ENCODE data around the gene ACER1.
"Not testable (repeated sequence)": the region's sequence is repeated elsewhere in the genome, so short reads cannot be mapped to it uniquely, and the experiment has no call there.

The ACER1 gene

GRCh38 chr19:6357174-6357573 is 23.8 kb upstream of the ACER1 start:
- DNase-seq (ENCODE audit: low read depth in 2 of 2), result no peak

GRCh38 chr19:6355321-6356040 is 22.1 kb upstream of the ACER1 start:
- not testable (repeated sequence) for DNase-seq (ENCODE audit: low read depth in 2 of 2)

- DNase-seq (ENCODE audit: low read depth in 2 of 2), result no peak
Measured at GRCh38 chr19:6354098-6354674, 20.8 kb upstream of the ACER1 start.

GRCh38 chr19:6352381-6353165 is 19.2 kb upstream of the ACER1 start:
- DNase-seq (ENCODE audit: low read depth in 2 of 2), result no peak

GRCh38 chr19:6350688-6351087 is 17.3 kb upstream of the ACER1 start:
- no peak for DNase-seq (ENCODE audit: low read depth in 2 of 2)

- not testable (repeated sequence) for DNase-seq (ENCODE audit: low read depth in 2 of 2)
Measured at GRCh38 chr19:6349271-6349670, 15.9 kb upstream of the ACER1 start.

- no peak for DNase-seq (ENCODE audit: low read depth in 2 of 2)
Measured at GRCh38 chr19:6343462-6343861, 10.1 kb upstream of the ACER1 start.

GRCh38 chr19:6340493-6341201 is 7.2 kb upstream of the ACER1 start:
- DNase-seq (ENCODE audit: low read depth in 2 of 2), result no peak

GRCh38 chr19:6334490-6335285 is 1.3 kb upstream of the ACER1 start:
- no peak for DNase-seq (ENCODE audit: low read depth in 2 of 2)

- no peak for DNase-seq (ENCODE audit: low read depth in 2 of 2)
Measured at GRCh38 chr19:6326815-6327214, 6.6 kb downstream of the ACER1 start.

- DNase-seq (ENCODE audit: low read depth in 2 of 2), result no peak
Measured at GRCh38 chr19:6325614-6326013, 7.8 kb downstream of the ACER1 start.

GRCh38 chr19:6324757-6325156 is 8.7 kb downstream of the ACER1 start:
- no peak for DNase-seq (ENCODE audit: low read depth in 2 of 2)

- DNase-seq (ENCODE audit: low read depth in 2 of 2), result no peak
Measured at GRCh38 chr19:6322284-6322683, 11.1 kb downstream of the ACER1 start.

GRCh38 chr19:6319376-6319775 is 14.0 kb downstream of the ACER1 start:
- no peak for DNase-seq (ENCODE audit: low read depth in 2 of 2)

GRCh38 chr19:6318772-6319171 is 14.6 kb downstream of the ACER1 start:
- no peak for DNase-seq (ENCODE audit: low read depth in 2 of 2)

GRCh38 chr19:6315646-6316045 is 17.8 kb downstream of the ACER1 start:
- not testable (repeated sequence) for DNase-seq (ENCODE audit: low read depth in 2 of 2)

- no peak for DNase-seq (ENCODE audit: low read depth in 2 of 2)
Measured at GRCh38 chr19:6313398-6313969, 19.9 kb downstream of the ACER1 start.

GRCh38 chr19:6312018-6312417 is 21.4 kb downstream of the ACER1 start:
- DNase-seq (ENCODE audit: low read depth in 2 of 2), result no peak

GRCh38 chr19:6298413-6298812 is 35.0 kb downstream of the ACER1 start:
- no peak for DNase-seq (ENCODE audit: low read depth in 2 of 2)

- DNase-seq (ENCODE audit: low read depth in 2 of 2), result no peak
Measured at GRCh38 chr19:6297202-6297601, 36.2 kb downstream of the ACER1 start.

GRCh38 chr19:6292006-6292405 is 41.4 kb downstream of the ACER1 start:
- no peak for DNase-seq (ENCODE audit: low read depth in 2 of 2)
